K562 (cell line): ENCODE measurements around the gene DOCK7. TPM values are rescaled to one million over a fixed set of nuclear protein-coding genes. Genes with fewer than 3 reads are reported as not detected.

Experiments
- ATAC-seq: fragments of 200-7000 bp; cut with Tn5 transposase; 3 replicates; pipeline ENCODE4 v1.9.1; 2020; ENCODE audit warnings: moderate library complexity
- BruUV-seq: library from RNA; stranded (reverse); fragments of 400-500 nt; replicated peaks from 2 replicates; lab custom pipeline; 2021; lab: Mats Ljungman, UMichigan
- CTCF ChIA-PET: fragments of 300-600 bp; formaldehyde crosslinking; extraction: SDS; loops from one replicate; lab custom pipeline; 2021; ENCODE audit warnings: low intra/inter-chr PET ratio; lab: Yijun Ruan, JAX
- POLR2A ChIA-PET: fragments of 300-600, 350-650 bp; sonication (Branson Sonifier 250); formaldehyde crosslinking; extraction: SDS; loops from one replicate; lab custom pipeline; 2021; ENCODE audit warnings: antibody characterized with exemption, inconsistent platforms; lab: Yijun Ruan, JAX
- DNase-seq, 4 experiments: peaks; one replicate each; pipeline versions ENCODE4 v3.0.0 to v3.0.0-alpha.2; 2011 to 2018; ENCODE audit warnings: low spot score in 3 of 4, mixed read lengths in 3 of 4; ENCODE audit errors: extremely low read depth in 1 of 4
- FAIRE-seq: peaks from 2 replicates; lab custom pipeline; 2011; peaks lifted over from hg19 to GRCh38; lab: Jason Lieb, UNC
- H2AFZ ChIP-seq: 2 replicates; pipeline ENCODE4 v1.6.0; 2011; ENCODE audit warnings: low read depth, low read length, control low read depth, inconsistent platforms
- H3K27ac ChIP-seq: fragments of 200-600 bp; 3 replicates; pipeline ENCODE4 v1.8.0; 2011; ENCODE audit warnings: low read depth, mild to moderate bottlenecking, control low read depth, inconsistent platforms, low read length, moderate library complexity, mixed read lengths; ENCODE audit errors: extremely low read depth
- H3K27me3 ChIP-seq, 2 experiments: fragments of 300-600 bp in 1 of 2; 2 replicates in 1 of 2; 3 replicates in 1 of 2; pipeline versions ENCODE4 v1.6.0 to v1.8.0; 2011; ENCODE audit warnings: inconsistent platforms in 2 of 2, low read length in 2 of 2, mild to moderate bottlenecking in 1 of 2, mixed read lengths in 1 of 2, moderate library complexity in 1 of 2; ENCODE audit not compliant: control insufficient read depth in 2 of 2, insufficient read depth in 2 of 2
- H3K36me3 ChIP-seq: fragments of 300-600 bp; 3 replicates; pipeline ENCODE4 v1.8.0; 2011; ENCODE audit warnings: mild to moderate bottlenecking, low read length, inconsistent platforms; ENCODE audit not compliant: control insufficient read depth, insufficient read depth
- H3K4me1 ChIP-seq, 2 experiments: fragments of 200-600 bp in 1 of 2; replicated peaks in 1 of 2; 2 replicates in 1 of 2; 3 replicates in 1 of 2; pipeline versions ENCODE4 v1.5.1 to v1.8.0; 2011; ENCODE audit warnings: inconsistent platforms in 2 of 2, low read length in 2 of 2, mild to moderate bottlenecking in 1 of 2, mixed read lengths in 1 of 2, moderate library complexity in 1 of 2; ENCODE audit not compliant: control insufficient read depth in 2 of 2, insufficient read depth in 2 of 2
- H3K4me2 ChIP-seq: 2 replicates; pipeline ENCODE4 v1.6.1; 2011; ENCODE audit warnings: low read length, control low read depth, inconsistent platforms, mixed read lengths; ENCODE audit not compliant: insufficient read depth
- H3K4me3 ChIP-seq: fragments of 200-600 bp; sonication (generic), shearing (Covaris generic); 2 replicates; pipeline ENCODE4 v1.5.1; 2016; ENCODE audit warnings: control low read depth, inconsistent platforms
- H3K79me2 ChIP-seq: fragments of 200-600 bp; 3 replicates; pipeline ENCODE4 v1.8.0; 2011; ENCODE audit warnings: low read length, inconsistent platforms; ENCODE audit not compliant: control insufficient read depth, insufficient read depth
- H3K9ac ChIP-seq, 2 experiments: 2 replicates each; pipeline versions ENCODE4 v1.6.0 to v1.6.1; 2011; ENCODE audit warnings: low read depth in 2 of 2, low read length in 2 of 2, control low read depth in 1 of 2, inconsistent platforms in 1 of 2, mild to moderate bottlenecking in 1 of 2, mixed read lengths in 1 of 2; ENCODE audit not compliant: insufficient read depth in 1 of 2
- H3K9me1 ChIP-seq: one replicate; pipeline ENCODE4 v1.6.0; 2011; ENCODE audit warnings: inconsistent platforms, mild to moderate bottlenecking, low read length, moderate library complexity; ENCODE audit not compliant: control insufficient read depth, insufficient read depth
- H3K9me3 ChIP-seq: replicated peaks from 2 replicates; pipeline ENCODE4 v1.5.1; 2011; ENCODE audit warnings: low read depth, low read length, inconsistent platforms; ENCODE audit not compliant: control insufficient read depth, insufficient read depth
- H4K20me1 ChIP-seq: replicated peaks from 2 replicates; pipeline ENCODE4 v1.6.1; 2011; ENCODE audit warnings: low read length, inconsistent platforms, mixed read lengths; ENCODE audit not compliant: control insufficient read depth, insufficient read depth
- BRF1 ChIP-seq: IDR thresholded peaks from 3 replicates; pipeline ENCODE4 v1.6.1; 2011; ENCODE audit warnings: borderline replicate concordance, mild to moderate bottlenecking; ENCODE audit not compliant: insufficient read length; ENCODE audit errors: extremely low read depth
- EZH2 ChIP-seq: IDR thresholded peaks from 2 replicates; pipeline ENCODE4 v1.6.1; 2012; ENCODE audit warnings: low read depth, mild to moderate bottlenecking, inconsistent platforms, low read length, borderline replicate concordance
- HDGF ChIP-seq: fragments of 450-650 bp; IDR thresholded peaks from 2 replicates; pipeline ENCODE4 v1.6.1; 2016
- HLTF ChIP-seq: fragments of 450-650 bp; IDR thresholded peaks from 2 replicates; pipeline ENCODE4 v1.6.1; 2016
- HNRNPL ChIP-seq: fragments of 200-400 bp; formaldehyde crosslinking; IDR thresholded peaks from 2 replicates; pipeline ENCODE4 v1.6.1; 2017; ENCODE audit warnings: low read depth, mild to moderate bottlenecking, low read length
- NFE2 ChIP-seq: IDR thresholded peaks from 2 replicates; pipeline ENCODE4 v1.6.1; 2014; ENCODE audit warnings: antibody characterized with exemption, low read depth
- ZFP36 ChIP-seq: fragments of 150-350 bp; IDR thresholded peaks from 2 replicates; pipeline ENCODE4 v1.6.1; 2018; ENCODE audit warnings: low read length, low read depth; ENCODE audit not compliant: partially characterized antibody
- ZNF668 ChIP-seq: fragments of 250-450 bp; sonication (Bioruptor Pico); IDR thresholded peaks from 2 replicates; pipeline ENCODE4 v1.8.0; 2022; ENCODE audit warnings: mild to moderate bottlenecking, inconsistent platforms
- WGBS: fragments of 100-300 bp; shearing (Covaris generic); methylation state at CpG from one replicate; pipeline ENCODE4 v1.1.6; 2016; ENCODE audit warnings: low coverage, mixed read lengths; ENCODE audit not compliant: insufficient coverage; ENCODE audit errors: missing lambda C conversion rate; 5-methylcytosine and 5-hydroxymethylcytosine counted together
- in situ Hi-C: fragments of 300-500 bp; cut with MboI; formaldehyde crosslinking; loops from 4 replicates; pipeline ENCODE4 v1.15.0; 2018; ENCODE audit warnings: inconsistent platforms, mixed read lengths
- intact Hi-C: fragments of 100-400 bp; cut with micrococcal nuclease; formaldehyde crosslinking; loops from 2 replicates; pipeline ENCODE4 v1.14.2; 2022
- polyA plus RNA-seq, 8 experiments: library from polyadenylated mRNA; depleted of rRNA in 4 of 8; stranded (reverse) in 5 of 8; unstranded in 3 of 8; fragments of >200 nt; fragmentation: Nextera tagmentation in 2 of 8; fragmentation: Illumina TruSeq in 1 of 8; extraction: Ambion mirVana in 2 of 8; extraction: Trizol in 1 of 8; gene quantifications; 2 replicates each; pipeline versions ENCODE4 v1.2.1 to v1.2.3, GENCODE V29; 2011 to 2014; ENCODE audit warnings: inconsistent platforms in 1 of 8, missing spikeins in 1 of 8
- total RNA-seq, 7 experiments: library from RNA; depleted of rRNA in 6 of 7; stranded (reverse); fragments of >200 nt in 6 of 7; fragmentation: Illumina TruSeq in 2 of 7; extraction: Trizol in 2 of 7; gene quantifications; 2 replicates each; pipeline versions ENCODE4 v1.2.1 to v1.2.3, GENCODE V29; 2011 to 2021; ENCODE audit warnings: low replicate concordance in 1 of 7
- TF ChIP-seq, protein P1 (sequence below), 2 experiments: fragments of 200-800 bp in 1 of 2; sonication (Bioruptor generic) in 1 of 2; sonication (generic) in 1 of 2; formaldehyde crosslinking in 1 of 2; IDR thresholded peaks in 1 of 2; conservative IDR thresholded peaks in 1 of 2; 2 replicates each; pipeline versions ENCODE4 v1.5.0 to v1.6.1; 2016 to 2020; ENCODE audit warnings: missing compliant biosample characterization in 1 of 2, missing genetic modification characterization in 1 of 2, missing genetic modification reagents in 1 of 2

The DOCK7 gene
- total and polyA plus RNA-seq, 9 of the 15 experiments (the other 6 are each of a cell fraction or from before 2014, with no cell fraction given) = 4.9 to 35.1 (median 12.6) TPM

DNA sequence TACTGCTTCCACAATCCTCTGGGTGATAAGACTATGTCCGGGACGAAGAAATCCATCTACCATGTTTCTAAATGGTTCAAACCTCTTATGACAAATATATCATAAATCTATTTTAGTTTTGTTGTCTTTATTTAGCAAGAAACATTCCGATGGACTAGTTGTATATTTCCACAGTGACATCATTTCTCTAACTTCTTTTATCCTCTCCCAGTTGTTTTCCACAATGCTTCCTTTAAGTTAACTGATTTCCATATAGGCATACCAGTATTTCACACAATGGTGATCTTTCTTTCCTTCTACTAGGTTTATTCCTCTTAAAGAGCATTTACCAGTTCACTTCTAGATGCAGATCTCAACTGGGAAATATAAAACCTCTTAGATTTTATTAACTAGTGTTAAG lies 206.5 kb downstream of the DOCK7 start:
- no peak overlapping the region for H2AFZ ChIP-seq
- H3K36me3 ChIP-seq = no peaks in the 10 kb centered on the region
- H3K79me2 ChIP-seq = no peaks in the 10 kb centered on the region
- ChIA-PET POLR2A (interaction anchor here (1.4 kb wide), 1 partner anchor 42 kb away, joined by 3 read pairs; no protein-coding TSS in a partner anchor), CTCF (no interaction called here)
- H4K20me1 ChIP-seq = no peaks in the 10 kb centered on the region
- H3K9me3 ChIP-seq = no peaks in the 10 kb centered on the region
- no peak overlapping the region for H3K4me3 ChIP-seq
- DNase-seq (no peak), FAIRE-seq (no peak), ATAC-seq (no peak)
- no peaks in the 10 kb centered on the region for H3K4me1 ChIP-seq
- no peaks in the 10 kb centered on the region for H3K27me3 ChIP-seq
- in situ Hi-C loops (no loop called here), intact Hi-C loops (no loop called here)
- no peak overlapping the region for H3K27ac ChIP-seq
- H3K9ac ChIP-seq = no peak overlapping the region
- no peaks in the 10 kb centered on the region for H3K9me1 ChIP-seq
- 68% methylated on average over 3 of the region's 3 CpGs for WGBS
- TF ChIP-seq, protein P1, sequence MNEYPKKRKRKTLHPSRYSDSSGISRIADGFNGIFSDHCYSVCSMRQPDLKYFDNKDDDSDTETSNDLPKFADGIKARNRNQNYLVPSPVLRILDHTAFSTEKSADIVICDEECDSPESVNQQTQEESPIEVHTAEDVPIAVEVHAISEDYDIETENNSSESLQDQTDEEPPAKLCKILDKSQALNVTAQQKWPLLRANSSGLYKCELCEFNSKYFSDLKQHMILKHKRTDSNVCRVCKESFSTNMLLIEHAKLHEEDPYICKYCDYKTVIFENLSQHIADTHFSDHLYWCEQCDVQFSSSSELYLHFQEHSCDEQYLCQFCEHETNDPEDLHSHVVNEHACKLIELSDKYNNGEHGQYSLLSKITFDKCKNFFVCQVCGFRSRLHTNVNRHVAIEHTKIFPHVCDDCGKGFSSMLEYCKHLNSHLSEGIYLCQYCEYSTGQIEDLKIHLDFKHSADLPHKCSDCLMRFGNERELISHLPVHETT (CRISPR knock-in tag; conservative IDR thresholded peaks at IDR 0.05 in 1 of 2, IDR thresholded peaks at IDR 0.05 in 1 of 2) = no peak
- TF ChIP-seq ZFP36 = no peak
- no peak for TF ChIP-seq HDGF
- TF ChIP-seq HNRNPL = no peak
- no peak for TF ChIP-seq NFE2
- no peak for TF ChIP-seq EZH2
- no peak for TF ChIP-seq BRF1
- no peak for TF ChIP-seq ZNF668 (CRISPR knock-in tag)
- no peak for TF ChIP-seq HLTF
- no peak overlapping the region for H3K4me2 ChIP-seq
- no TSS peak for BruUV-seq
